Measurements from ENCODE around the gene IMMP2L. TPM values are rescaled to one million over a fixed set of nuclear protein-coding genes. Genes with fewer than 3 reads are reported as not detected.
"Not testable (repeated sequence)": the region's sequence is repeated elsewhere in the genome, so short reads cannot be mapped to it uniquely, and the experiment has no call there.

IMMP2L gene
- total RNA-seq, 2 experiments from 2014 or later: 17.4 to 30.2 TPM

DNA sequence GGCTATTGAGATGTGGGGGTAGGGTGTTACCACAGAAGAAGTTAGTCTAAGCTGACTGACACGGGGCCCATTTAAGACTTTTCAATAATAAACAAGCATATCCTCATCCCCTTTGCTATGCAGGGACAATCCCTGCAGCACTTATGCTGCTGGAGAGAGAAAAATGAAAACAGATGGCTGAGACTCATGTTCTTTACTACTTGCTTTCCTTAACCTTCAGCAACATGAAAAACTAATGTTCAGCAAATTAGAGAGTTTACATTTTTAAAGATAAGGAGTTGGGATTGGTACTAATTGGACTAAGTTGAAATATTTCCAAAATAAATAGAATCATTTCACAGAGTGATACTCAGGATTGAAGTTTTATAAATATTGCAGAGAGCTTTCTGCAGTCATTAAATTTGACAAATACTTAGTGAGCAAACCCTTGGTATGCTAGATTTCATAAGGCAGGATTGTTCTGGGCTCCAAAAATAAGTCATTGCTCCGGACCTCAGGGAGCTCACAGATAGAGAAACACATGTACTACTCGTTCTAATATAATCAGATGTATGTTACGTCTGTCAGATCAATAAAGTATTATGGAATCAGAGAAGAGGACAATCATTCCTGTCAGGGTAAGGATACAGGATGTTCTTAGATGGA, 618.5 kb downstream of the IMMP2L start:
- no peak overlapping the region for H3K27ac Mint-ChIP-seq
- ChIA-PET POLR2A (no interaction called here), CTCF (interaction anchor here (1.5 kb wide), 1 partner anchor 14 kb away, joined by 3 read pairs; no protein-coding TSS in a partner anchor)
- TF ChIP-seq, protein P1, sequence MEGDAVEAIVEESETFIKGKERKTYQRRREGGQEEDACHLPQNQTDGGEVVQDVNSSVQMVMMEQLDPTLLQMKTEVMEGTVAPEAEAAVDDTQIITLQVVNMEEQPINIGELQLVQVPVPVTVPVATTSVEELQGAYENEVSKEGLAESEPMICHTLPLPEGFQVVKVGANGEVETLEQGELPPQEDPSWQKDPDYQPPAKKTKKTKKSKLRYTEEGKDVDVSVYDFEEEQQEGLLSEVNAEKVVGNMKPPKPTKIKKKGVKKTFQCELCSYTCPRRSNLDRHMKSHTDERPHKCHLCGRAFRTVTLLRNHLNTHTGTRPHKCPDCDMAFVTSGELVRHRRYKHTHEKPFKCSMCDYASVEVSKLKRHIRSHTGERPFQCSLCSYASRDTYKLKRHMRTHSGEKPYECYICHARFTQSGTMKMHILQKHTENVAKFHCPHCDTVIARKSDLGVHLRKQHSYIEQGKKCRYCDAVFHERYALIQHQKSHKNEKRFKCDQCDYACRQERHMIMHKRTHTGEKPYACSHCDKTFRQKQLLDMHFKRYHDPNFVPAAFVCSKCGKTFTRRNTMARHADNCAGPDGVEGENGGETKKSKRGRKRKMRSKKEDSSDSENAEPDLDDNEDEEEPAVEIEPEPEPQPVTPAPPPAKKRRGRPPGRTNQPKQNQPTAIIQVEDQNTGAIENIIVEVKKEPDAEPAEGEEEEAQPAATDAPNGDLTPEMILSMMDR (IDR thresholded peaks at IDR 0.05): no peak
- ATAC-seq (no peak), DNase-seq (no peak)
- no peaks in the 10 kb centered on the region for H3K27me3 Mint-ChIP-seq
- H3K36me3 Mint-ChIP-seq (ENCODE audit: low read depth): peaks cover 2% of the 10 kb centered on the region
- intact Hi-C loops (cut with micrococcal nuclease): no loop called here
- no peaks in the 10 kb centered on the region for H3K9me3 Mint-ChIP-seq
- peaks cover 11% of the 10 kb centered on the region for H3K4me1 Mint-ChIP-seq (ENCODE audit: low read depth)
- no peak overlapping the region for H3K4me3 Mint-ChIP-seq

DNA sequence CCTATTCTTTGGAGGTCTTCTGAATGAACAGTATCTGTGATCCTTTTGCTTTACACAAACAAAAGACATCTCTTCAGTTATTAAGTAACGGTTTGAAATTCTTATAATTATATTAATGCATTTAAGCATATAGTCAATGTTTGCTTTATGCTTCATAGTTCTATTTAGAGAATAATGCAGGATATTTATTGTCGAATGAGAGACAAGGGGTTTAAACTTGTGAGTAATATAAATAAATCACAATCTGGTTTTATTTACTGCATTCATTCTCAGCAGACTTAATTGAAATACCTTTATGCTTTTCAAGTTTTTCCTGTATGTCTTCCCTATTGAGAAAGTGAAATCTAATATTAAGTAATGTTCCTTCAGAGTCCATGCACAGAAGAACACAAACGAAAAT, 620.9 kb downstream of the IMMP2L start:
- H3K4me1 Mint-ChIP-seq (ENCODE audit: low read depth): peaks cover 11% of the 10 kb centered on the region
- POLR2A ChIA-PET: no interaction called here
- peaks cover 5% of the 10 kb centered on the region for H3K36me3 Mint-ChIP-seq (ENCODE audit: low read depth)

DNA sequence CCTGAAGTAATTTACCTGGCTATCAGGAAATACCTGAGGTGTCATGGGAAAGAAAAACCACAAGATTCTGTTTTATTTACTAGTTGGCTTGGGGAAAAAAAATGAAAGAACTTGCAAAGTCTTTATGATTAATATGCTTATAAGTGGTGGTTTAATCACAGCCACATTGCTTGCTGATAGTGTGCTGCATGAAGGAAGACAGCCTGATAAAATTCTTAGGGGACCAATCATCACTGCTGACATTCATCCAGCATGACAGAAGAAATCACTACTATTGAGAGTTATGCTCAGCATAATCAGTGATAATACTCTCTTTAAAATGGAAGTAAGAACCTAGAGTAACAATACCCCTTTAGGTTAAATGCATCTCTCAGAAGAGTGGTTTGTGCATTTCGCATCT, 621.5 kb downstream of the IMMP2L start:
- Mint-ChIP-seq H3K27ac (no peak overlapping the region), H3K4me3 (no peak overlapping the region), H3K36me3 (ENCODE audit: low read depth) (peaks cover 7% of the 10 kb centered on the region), H3K27me3 (no peaks in the 10 kb centered on the region), H3K4me1 (ENCODE audit: low read depth) (peaks cover 11% of the 10 kb centered on the region), H3K9me3 (no peaks in the 10 kb centered on the region)
- ChIA-PET POLR2A (no interaction called here), CTCF (interaction anchor here (1.4 kb wide), 1 partner anchor 790 kb away, joined by 3 read pairs; no protein-coding TSS in a partner anchor)
- ATAC-seq (no peak), DNase-seq (no peak)
- intact Hi-C loops (cut with micrococcal nuclease): no loop called here
- TF ChIP-seq, protein P1 (IDR thresholded peaks at IDR 0.05): no peak

More for the DNA sequence above, 620.9 kb downstream of the IMMP2L start:
- no peak for ATAC-seq
- Mint-ChIP-seq H3K4me3 (no peak overlapping the region), H3K9me3 (no peaks in the 10 kb centered on the region), H3K27me3 (no peaks in the 10 kb centered on the region), H3K27ac (no peak overlapping the region)
- CTCF ChIA-PET: no interaction called here
- intact Hi-C loops (cut with micrococcal nuclease): no loop called here
- TF ChIP-seq, protein P1 (IDR thresholded peaks at IDR 0.05): no peak
- no peak for DNase-seq

DNA sequence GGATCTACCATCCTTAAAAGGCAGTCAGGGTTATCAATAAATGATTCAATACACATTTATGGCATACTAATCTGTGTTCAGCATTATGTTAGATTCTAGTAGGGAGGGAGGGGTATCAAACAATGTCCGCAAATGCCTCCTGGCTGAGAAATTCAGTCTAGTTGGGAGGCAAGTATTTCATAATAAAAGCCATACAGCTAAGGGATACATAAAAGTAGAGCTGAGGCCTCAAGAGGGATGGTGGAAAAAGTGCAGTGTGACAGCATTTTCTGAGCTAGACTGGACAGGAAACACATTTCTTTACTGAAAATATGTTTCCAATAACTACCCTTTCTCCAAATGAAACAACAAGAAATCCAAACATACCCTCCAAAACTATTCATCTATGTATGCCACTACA, 624.1 kb downstream of the IMMP2L start:
- Mint-ChIP-seq H3K27me3 (no peaks in the 10 kb centered on the region), H3K27ac (no peak overlapping the region), H3K9me3 (peaks cover 6% of the 10 kb centered on the region), H3K36me3 (ENCODE audit: low read depth) (peaks cover 15% of the 10 kb centered on the region), H3K4me3 (no peak overlapping the region), H3K4me1 (ENCODE audit: low read depth) (peaks cover 6% of the 10 kb centered on the region)
- ChIA-PET CTCF (interaction anchor here (0.8 to 1.2 kb wide), 2 partner anchors 10 to 161 kb away, joined by 3 read pairs; no protein-coding TSS in a partner anchor), POLR2A (interaction anchor here (0.6 kb wide), 1 partner anchor 161 kb away, joined by 3 read pairs; no protein-coding TSS in a partner anchor)
- DNase-seq: no peak
- TF ChIP-seq, protein P1 (IDR thresholded peaks at IDR 0.05): no peak
- ATAC-seq: no peak
- intact Hi-C loops (cut with micrococcal nuclease): no loop called here

DNA sequence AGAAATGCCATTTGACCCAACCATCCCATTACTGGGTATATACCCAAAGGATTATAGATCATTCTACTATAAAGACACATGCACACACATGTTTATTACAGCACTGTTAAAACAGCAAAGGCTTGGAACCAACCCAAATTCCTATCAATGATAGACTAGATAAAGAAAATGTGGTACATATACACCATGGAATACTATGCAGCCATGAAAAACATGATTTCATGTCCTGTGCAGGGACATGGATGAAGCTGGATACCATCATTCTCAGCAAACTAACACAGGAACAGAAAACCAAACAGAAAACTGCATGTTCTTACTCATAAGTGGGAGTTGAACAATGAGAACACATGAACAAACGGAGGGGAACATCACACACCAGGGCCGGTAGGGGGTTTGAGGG, 625.6 kb downstream of the IMMP2L start:
- H3K27ac Mint-ChIP-seq; H3K27me3 Mint-ChIP-seq; POLR2A ChIA-PET; H3K4me1 Mint-ChIP-seq (ENCODE audit: low read depth); H3K4me3 Mint-ChIP-seq; CTCF ChIA-PET; intact Hi-C loops (cut with micrococcal nuclease); H3K9me3 Mint-ChIP-seq; DNase-seq; ATAC-seq: not testable (repeated sequence)
- peaks cover 15% of the 10 kb centered on the region for H3K36me3 Mint-ChIP-seq (ENCODE audit: low read depth)

All from activated CD8-positive, alpha-beta T cell treated with anti-CD3 and anti-CD28 coated beads for 36 hours (primary cell).